NCI-H345 treated with DMSO at 0.1 percent for 48 hours (cell line): ENCODE measurements around the gene LAGE3.

ENCODE experiments used
- DNase-seq: peaks from one replicate; lab custom pipeline; 2025; ENCODE audit not compliant: unreplicated experiment; lab: John Stamatoyannopoulos, UW

The LAGE3 gene

GRCh38 chrX:154478728-154479622 lies at the start of gene LAGE3:
Gene LAGE3 (minus strand): TSS chrX:154479281. CDS start chrX:154478915, 366 bp downstream.
- peak; percentile 74 for DNase-seq

- peak; percentile 39 for DNase-seq
Observed at GRCh38 chrX:154526901-154527675, 48.0 kb upstream of the LAGE3 start.

- no peak for DNase-seq
Observed at GRCh38 chrX:154525606-154526490, 46.8 kb upstream of the LAGE3 start.

- no peak for DNase-seq
Observed at GRCh38 chrX:154519389-154519788, 40.3 kb upstream of the LAGE3 start.

- no peak for DNase-seq
Observed at GRCh38 chrX:154517101-154517781, 38.2 kb upstream of the LAGE3 start.

- DNase-seq, result no peak
Observed at GRCh38 chrX:154516656-154517100, 37.6 kb upstream of the LAGE3 start.

- peak; percentile 77 for DNase-seq
Observed at GRCh38 chrX:154515966-154516655, 37.0 kb upstream of the LAGE3 start, which contains the start of gene FAM3A. Gene FAM3A (minus strand): TSS chrX:154516232. CDS start chrX:154515772, 460 bp downstream.

- peak; percentile 6 for DNase-seq
Observed at GRCh38 chrX:154515090-154515965, 36.2 kb upstream of the LAGE3 start.

GRCh38 chrX:154513716-154514115 lies 34.6 kb upstream of the LAGE3 start:
- no peak for DNase-seq

- DNase-seq, result no peak
Observed at GRCh38 chrX:154512879-154513553, 33.9 kb upstream of the LAGE3 start.

- no peak for DNase-seq
Observed at GRCh38 chrX:154511761-154512160, 32.7 kb upstream of the LAGE3 start.

- DNase-seq, result no peak
Observed at GRCh38 chrX:154509455-154509854, 30.4 kb upstream of the LAGE3 start.

GRCh38 chrX:154508384-154508745 lies 29.3 kb upstream of the LAGE3 start:
- no peak for DNase-seq

- no peak for DNase-seq
Observed at GRCh38 chrX:154507673-154508383, 28.7 kb upstream of the LAGE3 start.

GRCh38 chrX:154506483-154507332 lies 27.6 kb upstream of the LAGE3 start:
- DNase-seq, result no peak

- no peak for DNase-seq
Observed at GRCh38 chrX:154505734-154506133, 26.7 kb upstream of the LAGE3 start.

- no peak for DNase-seq
Observed at GRCh38 chrX:154502989-154503388, 23.9 kb upstream of the LAGE3 start.
